Endodermal cell (in vitro differentiated cells): ENCODE measurements around the gene TTLL11. TPM values are rescaled to one million over a fixed set of nuclear protein-coding genes. Genes with fewer than 3 reads are reported as not detected.

Experiments
- DNase-seq: peaks from one replicate; pipeline ENCODE4 v3.0.0-alpha.2; 2017
- H3K27ac ChIP-seq: 2 replicates; pipeline ENCODE4 v1.5.1; 2013; ENCODE audit warnings: mild to moderate bottlenecking, low read depth, low read length, moderate library complexity
- H3K27me3 ChIP-seq: 2 replicates; pipeline ENCODE4 v1.6.1; 2013; ENCODE audit warnings: mild to moderate bottlenecking, low read length, moderate library complexity; ENCODE audit not compliant: insufficient read depth, control insufficient read depth, poor library complexity, severe bottlenecking
- H3K36me3 ChIP-seq: 2 replicates; pipeline ENCODE4 v1.7.0; 2013; ENCODE audit warnings: mild to moderate bottlenecking, low read length, moderate library complexity; ENCODE audit not compliant: control insufficient read depth, insufficient read depth
- H3K4me1 ChIP-seq: one replicate; pipeline ENCODE4 v1.7.0; 2013; ENCODE audit warnings: low read length; ENCODE audit not compliant: control insufficient read depth, insufficient read depth
- H3K4me3 ChIP-seq: 2 replicates; pipeline ENCODE4 v1.5.1; 2013; ENCODE audit warnings: mild to moderate bottlenecking, low read length, moderate library complexity
- H3K9ac ChIP-seq: 2 replicates; pipeline ENCODE4 v1.6.1; 2013; ENCODE audit warnings: mild to moderate bottlenecking, low read length, moderate library complexity; ENCODE audit not compliant: poor library complexity, severe bottlenecking; ENCODE audit errors: extremely low read depth
- H3K9me3 ChIP-seq: 2 replicates; pipeline ENCODE4 v1.6.1; 2013; ENCODE audit warnings: mild to moderate bottlenecking, low read length, moderate library complexity; ENCODE audit not compliant: control insufficient read depth
- H3K27ac Mint-ChIP-seq: 2 replicates; pipeline ENCODE4 v1.8.0; 2020; ENCODE audit warnings: mixed read lengths
- H3K27me3 Mint-ChIP-seq: 2 replicates; pipeline ENCODE4 v1.8.0; 2021; ENCODE audit warnings: mild to moderate bottlenecking, mixed read lengths; ENCODE audit not compliant: insufficient read depth
- H3K36me3 Mint-ChIP-seq: 2 replicates; pipeline ENCODE4 v1.8.0; 2020; ENCODE audit warnings: low read depth, mixed read lengths
- H3K4me1 Mint-ChIP-seq: 2 replicates; pipeline ENCODE4 v1.8.0; 2020; ENCODE audit warnings: mixed read lengths
- H3K4me3 Mint-ChIP-seq: 2 replicates; pipeline ENCODE4 v1.8.0; 2020; ENCODE audit warnings: mild to moderate bottlenecking, moderate library complexity, mixed read lengths
- H3K9me3 Mint-ChIP-seq: 2 replicates; pipeline ENCODE4 v1.8.0; 2020; ENCODE audit warnings: mild to moderate bottlenecking, mixed read lengths
- whole genome bisulfite sequencing, 2 experiments: methylation state at CpG; one replicate each; pipeline versions ENCODE4 v1.1.5 to v1.1.7; 2013; ENCODE audit warnings: missing lambda C conversion rate in 2 of 2, mixed read lengths in 1 of 2; ENCODE audit not compliant: insufficient coverage in 1 of 2, insufficient read length in 1 of 2; 5-methylcytosine and 5-hydroxymethylcytosine counted together
- total RNA-seq, 2 donors: library from RNA; stranded (reverse); fragmentation: NEBNext Ultra II Directional in 1 of 2; extraction: Animal tissue kit (Norgen Biotek cat#: 25700) in 1 of 2; gene quantifications; 2 replicates in 1 of 2; 3 replicates in 1 of 2; pipeline ENCODE4 v1.2.1, GENCODE V29; 2021
- TF ChIP-seq, protein P1 (sequence below): fragments of 200-600 bp; sonication (generic); conservative IDR thresholded peaks from 2 replicates; pipeline ENCODE4 v1.5.0; 2021; ENCODE audit warnings: antibody characterized with exemption, mild to moderate bottlenecking

TTLL11 gene
- total RNA-seq, 2 donors from 2014 or later, result 0.68 TPM; not detected in 1

DNA sequence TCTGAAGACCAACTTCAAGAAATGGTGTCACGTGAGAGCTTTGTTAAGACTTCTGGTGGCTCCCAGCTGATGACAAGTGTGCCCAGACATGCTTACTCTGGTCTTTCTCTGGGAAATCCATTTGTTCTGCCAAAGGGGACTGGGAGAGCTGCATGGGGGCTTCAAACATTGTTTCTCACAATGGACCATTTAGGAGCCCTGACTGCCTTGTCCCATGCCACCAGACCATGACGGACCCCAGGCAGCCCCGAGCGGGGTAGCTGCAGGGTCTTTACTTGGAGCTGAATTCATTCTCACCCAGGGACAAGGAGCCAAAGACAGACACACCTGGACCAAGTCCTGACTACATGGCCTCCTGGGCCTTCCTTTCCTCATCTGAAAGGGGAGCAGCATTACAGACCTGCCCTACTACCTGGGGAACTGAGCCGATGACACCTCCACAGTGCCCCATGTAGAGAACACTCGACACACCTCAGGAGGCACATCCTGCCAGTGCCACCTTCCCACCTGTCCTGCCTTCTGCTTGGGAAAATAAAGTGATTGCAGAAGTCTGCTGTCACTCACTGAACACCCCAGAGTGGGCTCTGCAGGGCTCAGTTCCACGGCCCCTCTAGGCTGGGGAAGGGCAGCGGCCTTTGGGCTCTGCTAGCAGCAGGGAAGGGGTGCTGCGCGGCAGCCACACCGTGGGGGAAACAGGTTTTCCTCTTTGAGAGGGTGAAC is 272.7 kb downstream of the TTLL11 start:
- Histone ChIP-seq H3K4me1 (peaks cover 3% of the 10 kb centered on the region), H3K9ac (no peak overlapping the region), H3K36me3 (no peaks in the 10 kb centered on the region), H3K4me3 (no peak overlapping the region), H3K9me3 (no peaks in the 10 kb centered on the region), H3K27ac (peak overlapping the region; percentile 58), H3K27me3 (peaks cover 70% of the 10 kb centered on the region)
- Mint-ChIP-seq H3K9me3 (no peaks in the 10 kb centered on the region), H3K36me3 (no peaks in the 10 kb centered on the region), H3K27me3 (peaks cover 57% of the 10 kb centered on the region), H3K27ac (no peak overlapping the region), H3K4me1 (peaks cover 26% of the 10 kb centered on the region), H3K4me3 (no peak overlapping the region)
- peak; percentile 67 for DNase-seq
- 85 to 92% methylated on average over 8 to 11 of the region's 11 CpGs for WGBS, 2 experiments
- TF ChIP-seq, protein P1, sequence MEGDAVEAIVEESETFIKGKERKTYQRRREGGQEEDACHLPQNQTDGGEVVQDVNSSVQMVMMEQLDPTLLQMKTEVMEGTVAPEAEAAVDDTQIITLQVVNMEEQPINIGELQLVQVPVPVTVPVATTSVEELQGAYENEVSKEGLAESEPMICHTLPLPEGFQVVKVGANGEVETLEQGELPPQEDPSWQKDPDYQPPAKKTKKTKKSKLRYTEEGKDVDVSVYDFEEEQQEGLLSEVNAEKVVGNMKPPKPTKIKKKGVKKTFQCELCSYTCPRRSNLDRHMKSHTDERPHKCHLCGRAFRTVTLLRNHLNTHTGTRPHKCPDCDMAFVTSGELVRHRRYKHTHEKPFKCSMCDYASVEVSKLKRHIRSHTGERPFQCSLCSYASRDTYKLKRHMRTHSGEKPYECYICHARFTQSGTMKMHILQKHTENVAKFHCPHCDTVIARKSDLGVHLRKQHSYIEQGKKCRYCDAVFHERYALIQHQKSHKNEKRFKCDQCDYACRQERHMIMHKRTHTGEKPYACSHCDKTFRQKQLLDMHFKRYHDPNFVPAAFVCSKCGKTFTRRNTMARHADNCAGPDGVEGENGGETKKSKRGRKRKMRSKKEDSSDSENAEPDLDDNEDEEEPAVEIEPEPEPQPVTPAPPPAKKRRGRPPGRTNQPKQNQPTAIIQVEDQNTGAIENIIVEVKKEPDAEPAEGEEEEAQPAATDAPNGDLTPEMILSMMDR, result no peak

DNA sequence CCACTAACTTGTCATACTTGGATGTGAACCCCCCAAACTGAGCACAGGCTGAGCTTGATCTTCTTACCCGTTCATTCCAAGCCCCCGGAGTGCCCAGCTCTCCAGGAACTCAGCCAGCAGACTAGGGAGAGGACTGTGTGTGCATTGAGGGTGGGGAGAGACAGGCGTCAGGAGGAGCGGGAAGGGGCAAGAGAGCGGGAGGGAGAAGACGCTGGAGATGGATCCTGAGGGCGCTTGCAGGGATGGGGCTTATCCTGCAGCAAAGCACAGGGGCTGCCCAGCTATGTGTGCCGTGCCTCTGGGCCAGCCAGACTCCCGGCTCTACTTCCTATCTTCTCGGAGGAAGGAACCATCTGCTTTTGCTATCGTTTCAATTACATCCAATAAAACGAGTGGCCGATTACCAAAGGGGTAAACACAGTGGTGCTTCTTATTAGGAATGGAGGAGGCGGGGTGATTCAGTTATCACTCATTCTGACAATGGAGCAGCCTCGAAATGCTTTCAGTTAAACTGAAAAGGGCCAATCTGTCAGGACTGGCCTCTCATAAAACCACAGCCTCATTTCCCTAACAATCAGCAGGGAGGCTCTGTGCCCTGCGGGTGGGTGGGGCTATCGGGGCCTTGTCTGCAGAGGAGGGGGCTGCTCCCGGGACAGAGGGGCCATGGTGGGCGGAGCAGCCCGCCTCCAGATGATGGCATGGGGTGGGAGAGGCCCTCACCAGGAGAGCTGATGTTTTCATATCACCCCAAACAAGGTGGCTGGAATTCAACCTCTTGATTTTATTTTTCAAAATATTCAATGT is 273.5 kb downstream of the TTLL11 start:
- H3K4me3 Mint-ChIP-seq, result no peak overlapping the region
- Histone ChIP-seq H3K36me3 (no peaks in the 10 kb centered on the region), H3K4me1 (peaks cover 3% of the 10 kb centered on the region), H3K4me3 (no peak overlapping the region), H3K27ac (peak overlapping the region; percentile 78), H3K27me3 (peaks cover 78% of the 10 kb centered on the region), H3K9me3 (no peaks in the 10 kb centered on the region), H3K9ac (no peak overlapping the region)
- 43 to 48% methylated on average over 8 to 20 of the region's 20 CpGs for WGBS, 2 experiments
- no peaks in the 10 kb centered on the region for H3K36me3 Mint-ChIP-seq
- TF ChIP-seq, protein P1, result no peak
- no peaks in the 10 kb centered on the region for H3K9me3 Mint-ChIP-seq
- peaks cover 21% of the 10 kb centered on the region for H3K4me1 Mint-ChIP-seq
- DNase-seq, result peak; percentile 79
- H3K27me3 Mint-ChIP-seq, result peaks cover 64% of the 10 kb centered on the region
- no peak overlapping the region for H3K27ac Mint-ChIP-seq

DNA sequence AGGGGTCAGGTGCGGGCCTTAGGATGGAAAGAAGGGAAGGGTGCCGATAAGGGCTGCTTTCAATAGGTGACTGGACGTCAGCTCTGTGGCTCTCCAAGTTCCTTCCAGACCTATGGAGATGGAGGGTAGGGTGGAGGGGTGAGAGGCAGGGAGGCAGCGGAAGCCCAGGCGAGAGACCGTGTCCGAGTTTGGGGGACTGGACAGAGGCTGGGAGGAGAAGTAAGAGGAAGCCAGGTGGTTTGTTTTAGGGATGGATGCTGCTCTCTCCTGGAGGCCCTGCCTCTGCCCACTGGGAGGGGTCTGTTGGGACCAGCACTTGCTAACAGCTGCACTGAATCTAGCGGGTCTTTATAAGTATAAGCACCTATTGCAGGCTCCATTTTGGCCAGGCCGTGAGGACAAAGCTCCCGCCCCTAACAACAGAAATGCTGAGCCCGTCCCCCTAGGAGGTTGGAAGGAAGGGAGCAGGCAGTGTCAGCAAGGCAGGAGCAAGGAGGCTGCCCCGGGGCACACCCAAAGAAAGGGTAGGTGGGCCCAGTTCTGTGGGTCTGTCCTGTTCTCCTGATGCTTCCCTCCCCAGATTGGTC is 274.2 kb downstream of the TTLL11 start:
- H3K36me3 Mint-ChIP-seq, result no peaks in the 10 kb centered on the region
- no peak overlapping the region for H3K4me3 ChIP-seq
- H3K9me3 ChIP-seq, result no peaks in the 10 kb centered on the region
- no peaks in the 10 kb centered on the region for H3K36me3 ChIP-seq
- H3K4me1 ChIP-seq, result peaks cover 3% of the 10 kb centered on the region
- H3K27me3 ChIP-seq, result peaks cover 85% of the 10 kb centered on the region
- TF ChIP-seq, protein P1, result no peak
- 83 to 87% methylated on average over 7 to 12 of the region's 12 CpGs for WGBS, 2 experiments
- DNase-seq, result no peak
- H3K9ac ChIP-seq, result no peak overlapping the region
- no peak overlapping the region for H3K4me3 Mint-ChIP-seq
- H3K9me3 Mint-ChIP-seq, result no peaks in the 10 kb centered on the region
- H3K27ac ChIP-seq, result peak overlapping the region; percentile 78
- H3K27ac Mint-ChIP-seq, result no peak overlapping the region
- H3K4me1 Mint-ChIP-seq, result peaks cover 21% of the 10 kb centered on the region
- peaks cover 68% of the 10 kb centered on the region for H3K27me3 Mint-ChIP-seq
